Mesendoderm (in vitro differentiated cells): ENCODE results near the gene CLRN1.
A peak's percentile ranks its signal among the peaks of the same experiment; 100 is the strongest.

ENCODE experiments used
- DNase-seq: peaks from one replicate; pipeline ENCODE4 v3.0.0; 2013
- H2AK5ac ChIP-seq: 2 replicates; pipeline ENCODE4 v1.6.1; 2013; ENCODE audit warnings: low read length, inconsistent platforms
- H2BK120ac ChIP-seq: 2 replicates; pipeline ENCODE4 v1.6.1; 2013; ENCODE audit warnings: low read depth, mild to moderate bottlenecking, low read length, moderate library complexity, mixed read lengths
- H2BK15ac ChIP-seq: replicated peaks from 2 replicates; pipeline ENCODE4 v1.6.1; 2013; ENCODE audit warnings: low read depth, mild to moderate bottlenecking, moderate library complexity
- H2BK5ac ChIP-seq: 2 replicates; pipeline ENCODE4 v1.6.1; 2013; ENCODE audit warnings: low read length, inconsistent platforms
- H3K18ac ChIP-seq: 2 replicates; pipeline ENCODE4 v1.6.1; 2013; ENCODE audit warnings: mild to moderate bottlenecking, low read length, mixed read lengths
- H3K23ac ChIP-seq: one replicate; pipeline ENCODE4 v1.6.1; 2013; ENCODE audit warnings: low read length
- H3K27ac ChIP-seq: 2 replicates; pipeline ENCODE4 v1.5.1; 2013; ENCODE audit warnings: low read depth, mild to moderate bottlenecking, inconsistent platforms, low read length, moderate library complexity
- H3K27me3 ChIP-seq: 2 replicates; pipeline ENCODE4 v1.6.1; 2013; ENCODE audit warnings: low read length, control low read depth, mild to moderate bottlenecking, inconsistent platforms; ENCODE audit not compliant: insufficient read depth, poor library complexity
- H3K36me3 ChIP-seq: 2 replicates; pipeline ENCODE4 v1.6.1; 2013; ENCODE audit warnings: low read length, inconsistent platforms; ENCODE audit not compliant: control insufficient read depth, insufficient read depth
- H3K4ac ChIP-seq: one replicate; pipeline ENCODE4 v1.6.1; 2013; ENCODE audit warnings: low read depth, mild to moderate bottlenecking, low read length, moderate library complexity
- H3K4me1 ChIP-seq: 2 replicates; pipeline ENCODE4 v1.6.1; 2013; ENCODE audit warnings: low read depth, low read length, inconsistent platforms; ENCODE audit not compliant: control insufficient read depth
- H3K4me2 ChIP-seq: 2 replicates; pipeline ENCODE4 v1.6.1; 2013; ENCODE audit warnings: low read length
- H3K4me3 ChIP-seq: 2 replicates; pipeline ENCODE4 v1.5.1; 2013; ENCODE audit warnings: mild to moderate bottlenecking, low read length
- H3K56ac ChIP-seq: one replicate; pipeline ENCODE4 v1.6.1; 2013; ENCODE audit warnings: low read length
- H3K79me1 ChIP-seq: 2 replicates; pipeline ENCODE4 v1.6.1; 2013; ENCODE audit warnings: low read length, inconsistent platforms
- H3K79me2 ChIP-seq: 2 replicates; pipeline ENCODE4 v1.6.1; 2013; ENCODE audit warnings: mild to moderate bottlenecking, low read length; ENCODE audit not compliant: control insufficient read depth, insufficient read depth
- H3K9ac ChIP-seq: 2 replicates; pipeline ENCODE4 v1.6.1; 2013; ENCODE audit warnings: low read length, inconsistent platforms
- H4K5ac ChIP-seq: one replicate; pipeline ENCODE4 v1.6.1; 2013; ENCODE audit warnings: low read length
- H4K8ac ChIP-seq: one replicate; pipeline ENCODE4 v1.6.1; 2013; ENCODE audit warnings: low read depth, mild to moderate bottlenecking, control low read depth, low read length, moderate library complexity
- WGBS: extraction: QIAGEN DNeasy Blood & Tissue Kit; methylation state at CpG from one replicate; pipeline ENCODE4 v1.1.7; 2013; ENCODE audit warnings: low lambda C conversion rate, missing lambda C conversion rate; ENCODE audit not compliant: insufficient coverage; ENCODE audit errors: extremely low coverage; 5-methylcytosine and 5-hydroxymethylcytosine counted together

Gene CLRN1

GRCh38 chr3:150913133-150913922 is 59.2 kb downstream of the CLRN1 start:
- Histone ChIP-seq H3K79me1 (no peaks in the 10 kb centered on the region), H2BK120ac (no peak overlapping the region), H3K4me1 (no peaks in the 10 kb centered on the region), H3K18ac (no peak overlapping the region), H3K23ac (no peak overlapping the region), H3K4ac (no peak overlapping the region), H3K36me3 (no peaks in the 10 kb centered on the region), H3K56ac (no peak overlapping the region), H3K27me3 (no peaks in the 10 kb centered on the region), H2BK5ac (no peak overlapping the region), H3K4me3 (no peak overlapping the region), H4K8ac (no peak overlapping the region), H2AK5ac (no peak overlapping the region), H4K5ac (no peak overlapping the region), H3K27ac (no peak overlapping the region), H3K4me2 (no peak overlapping the region), H2BK15ac (no peak overlapping the region), H3K79me2 (no peaks in the 10 kb centered on the region), H3K9ac (no peak overlapping the region)
- peak; percentile 11 for DNase-seq
- no CpG with 5 or more reads among the region's 4 CpGs for WGBS

- Histone ChIP-seq H4K8ac (no peak overlapping the region), H3K9ac (no peak overlapping the region), H2BK5ac (no peak overlapping the region), H2BK15ac (no peak overlapping the region), H3K23ac (no peak overlapping the region), H3K79me2 (no peaks in the 10 kb centered on the region), H3K56ac (no peak overlapping the region), H3K27me3 (no peaks in the 10 kb centered on the region), H3K18ac (no peak overlapping the region), H3K4me2 (no peak overlapping the region), H3K4me1 (no peaks in the 10 kb centered on the region), H3K79me1 (no peaks in the 10 kb centered on the region), H3K27ac (no peak overlapping the region), H3K4me3 (no peak overlapping the region), H2AK5ac (no peak overlapping the region), H4K5ac (no peak overlapping the region), H3K36me3 (no peaks in the 10 kb centered on the region), H2BK120ac (no peak overlapping the region), H3K4ac (no peak overlapping the region)
- no CpG with 5 or more reads among the region's 3 CpGs for WGBS
- DNase-seq: no peak
Observed at GRCh38 chr3:150912501-150912900, 60.0 kb downstream of the CLRN1 start.

GRCh38 chr3:150911771-150912170 is 60.8 kb downstream of the CLRN1 start:
- Histone ChIP-seq H3K4me3 (no peak overlapping the region), H3K79me2 (no peaks in the 10 kb centered on the region), H2AK5ac (no peak overlapping the region), H3K36me3 (no peaks in the 10 kb centered on the region), H2BK5ac (no peak overlapping the region), H3K4ac (no peak overlapping the region), H3K27me3 (no peaks in the 10 kb centered on the region), H3K23ac (no peak overlapping the region), H3K79me1 (no peaks in the 10 kb centered on the region), H4K8ac (no peak overlapping the region), H3K18ac (no peak overlapping the region), H3K56ac (no peak overlapping the region), H2BK120ac (no peak overlapping the region), H3K27ac (no peak overlapping the region), H4K5ac (no peak overlapping the region), H3K9ac (no peak overlapping the region), H3K4me1 (no peaks in the 10 kb centered on the region), H3K4me2 (no peak overlapping the region), H2BK15ac (no peak overlapping the region)
- no peak for DNase-seq

- Histone ChIP-seq H3K4me2 (no peak overlapping the region), H3K4me1 (no peaks in the 10 kb centered on the region), H2BK5ac (no peak overlapping the region), H3K23ac (no peak overlapping the region), H2BK120ac (no peak overlapping the region), H3K27ac (no peak overlapping the region), H3K79me2 (no peaks in the 10 kb centered on the region), H3K9ac (no peak overlapping the region), H3K56ac (no peak overlapping the region), H4K5ac (no peak overlapping the region), H2AK5ac (no peak overlapping the region), H3K4ac (no peak overlapping the region), H3K4me3 (no peak overlapping the region), H3K27me3 (no peaks in the 10 kb centered on the region), H2BK15ac (no peak overlapping the region), H3K36me3 (no peaks in the 10 kb centered on the region), H3K18ac (no peak overlapping the region), H4K8ac (no peak overlapping the region), H3K79me1 (no peaks in the 10 kb centered on the region)
- WGBS: no CpG with 5 or more reads among the region's 1 CpG
- DNase-seq: no peak
Observed at GRCh38 chr3:150906461-150906860, 66.1 kb downstream of the CLRN1 start.

GRCh38 chr3:150905746-150906145 is 66.8 kb downstream of the CLRN1 start:
- H2AK5ac ChIP-seq: no peak overlapping the region
- no peak for DNase-seq
- H4K5ac ChIP-seq: no peak overlapping the region
- no peak overlapping the region for H3K4me2 ChIP-seq
- no peaks in the 10 kb centered on the region for H3K27me3 ChIP-seq
- no peak overlapping the region for H3K56ac ChIP-seq
- H3K79me2 ChIP-seq: no peaks in the 10 kb centered on the region
- H3K4ac ChIP-seq: no peak overlapping the region
- H2BK15ac ChIP-seq: no peak overlapping the region
- no peak overlapping the region for H2BK5ac ChIP-seq
- H3K4me3 ChIP-seq: no peak overlapping the region
- H3K4me1 ChIP-seq: no peaks in the 10 kb centered on the region
- no CpG with 5 or more reads among the region's 1 CpG for WGBS
- no peaks in the 10 kb centered on the region for H3K79me1 ChIP-seq
- H3K36me3 ChIP-seq: no peaks in the 10 kb centered on the region
- no peak overlapping the region for H3K23ac ChIP-seq
- H3K18ac ChIP-seq: no peak overlapping the region
- H3K27ac ChIP-seq: no peak overlapping the region
- no peak overlapping the region for H2BK120ac ChIP-seq
- H3K9ac ChIP-seq: no peak overlapping the region
- H4K8ac ChIP-seq: no peak overlapping the region

GRCh38 chr3:150905339-150905738 is 67.2 kb downstream of the CLRN1 start, which contains the start of gene MINDY4B:
MINDY4B (minus strand) TSS chr3:150905439; CDS start chr3:150905439, 0 bp downstream.
- Histone ChIP-seq H4K8ac (no peak within 1 kb of the TSS), H3K4me3 (no peak within 1 kb of the TSS), H3K79me1 (no peaks in the 10 kb centered on the region), H3K9ac (no peak within 1 kb of the TSS), H3K18ac (no peak within 1 kb of the TSS), H3K23ac (no peak within 1 kb of the TSS), H3K79me2 (no peaks in the 10 kb centered on the region), H3K36me3 (no peaks in the 10 kb centered on the region), H2BK120ac (no peak within 1 kb of the TSS), H3K27ac (no peak within 1 kb of the TSS), H2AK5ac (no peak within 1 kb of the TSS), H3K4ac (no peak within 1 kb of the TSS), H3K56ac (no peak within 1 kb of the TSS), H3K4me1 (no peaks in the 10 kb centered on the region), H4K5ac (no peak within 1 kb of the TSS), H3K27me3 (no peaks in the 10 kb centered on the region), H2BK5ac (no peak within 1 kb of the TSS), H3K4me2 (no peak within 1 kb of the TSS), H2BK15ac (no peak within 1 kb of the TSS)
- WGBS: no CpG with 5 or more reads among the region's 4 CpGs
- no peak for DNase-seq
